WTC11 (cell line): ENCODE measurements around the gene ASMT. TPM values are rescaled to one million over a fixed set of nuclear protein-coding genes. Genes with fewer than 3 reads are reported as not detected.

Experiments
- ATAC-seq: fragments of 200-7000 bp; cut with Tn5 transposase; 2 replicates; pipeline ENCODE4 v1.10.0; 2021; ENCODE audit warnings: mild to moderate bottlenecking, moderate library complexity
- CTCF ChIA-PET: fragments of 300-600 bp; sonication (Branson Sonifier 250); formaldehyde crosslinking; loops from one replicate; lab custom pipeline; 2021; ENCODE audit warnings: antibody characterized with exemption; lab: Charles Lee
- POLR2A ChIA-PET: fragments of 350-600 bp; sonication (Branson Sonifier 250); formaldehyde crosslinking; loops from one replicate; lab custom pipeline; 2021; ENCODE audit warnings: antibody characterized with exemption; lab: Charles Lee
- DNase-seq: peaks from one replicate; pipeline ENCODE4 v3.0.0; 2021; ENCODE audit warnings: low spot score
- H3K27ac Mint-ChIP-seq: 2 replicates; pipeline ENCODE4 v1.8.0; 2021; ENCODE audit warnings: mixed read lengths
- H3K27me3 Mint-ChIP-seq: 2 replicates; pipeline ENCODE4 v1.8.0; 2021; ENCODE audit warnings: low read depth, mild to moderate bottlenecking, moderate library complexity, mixed read lengths
- H3K36me3 Mint-ChIP-seq: 2 replicates; pipeline ENCODE4 v1.8.0; 2021; ENCODE audit warnings: mixed read lengths
- H3K4me1 Mint-ChIP-seq: 2 replicates; pipeline ENCODE4 v1.8.0; 2022; ENCODE audit warnings: mixed read lengths
- H3K4me3 Mint-ChIP-seq: 2 replicates; pipeline ENCODE4 v1.8.0; 2021; ENCODE audit warnings: mild to moderate bottlenecking, moderate library complexity, mixed read lengths
- H3K9me3 Mint-ChIP-seq: 2 replicates; pipeline ENCODE4 v1.8.0; 2021; ENCODE audit warnings: mixed read lengths
- EMX1 ChIP-seq: fragments of 250-450 bp; sonication (Bioruptor Pico); IDR thresholded peaks from 2 replicates; pipeline ENCODE4 v1.8.0; 2021; ENCODE audit warnings: mild to moderate bottlenecking
- FOXK1 ChIP-seq: sonication (generic); formaldehyde crosslinking; IDR thresholded peaks from 2 replicates; pipeline ENCODE4 v1.8.0; 2022; ENCODE audit warnings: mild to moderate bottlenecking, moderate library complexity, missing genetic modification reagents
- GRHL2 ChIP-seq: fragments of 250-450 bp; sonication (Bioruptor Pico); IDR thresholded peaks from 2 replicates; pipeline ENCODE4 v1.8.0; 2022; ENCODE audit warnings: mild to moderate bottlenecking, moderate library complexity; ENCODE audit not compliant: insufficient replicate concordance, severe bottlenecking
- HMGXB4 ChIP-seq: sonication (generic); formaldehyde crosslinking; IDR thresholded peaks from 2 replicates; pipeline ENCODE4 v1.8.1; 2023; ENCODE audit warnings: mild to moderate bottlenecking, moderate library complexity, missing genetic modification reagents
- IRF2 ChIP-seq: sonication (generic); formaldehyde crosslinking; IDR thresholded peaks from 2 replicates; pipeline ENCODE4 v1.8.0; 2022; ENCODE audit warnings: low read depth, missing genetic modification reagents, borderline replicate concordance
- JUN ChIP-seq: sonication (generic); formaldehyde crosslinking; IDR thresholded peaks from 2 replicates; pipeline ENCODE4 v1.8.0; 2023; ENCODE audit warnings: mild to moderate bottlenecking, missing genetic modification reagents
- MXD4 ChIP-seq: fragments of 250-450 bp; sonication (Bioruptor Pico); IDR thresholded peaks from 2 replicates; pipeline ENCODE4 v1.8.0; 2021; ENCODE audit warnings: mild to moderate bottlenecking, moderate library complexity, borderline replicate concordance
- MYBL2 ChIP-seq: sonication (generic); formaldehyde crosslinking; IDR thresholded peaks from 2 replicates; pipeline ENCODE4 v1.8.1; 2023; ENCODE audit warnings: mild to moderate bottlenecking, moderate library complexity, missing genetic modification reagents
- PRDM15 ChIP-seq: sonication (generic); formaldehyde crosslinking; IDR thresholded peaks from 2 replicates; pipeline ENCODE4 v1.8.0; 2022; ENCODE audit warnings: missing genetic modification reagents
- PRRX2 ChIP-seq: fragments of 250-450 bp; sonication (Bioruptor Pico); IDR thresholded peaks from 2 replicates; pipeline ENCODE4 v1.8.0; 2021; ENCODE audit warnings: mild to moderate bottlenecking
- ZNF317 ChIP-seq: sonication (generic); formaldehyde crosslinking; IDR thresholded peaks from 2 replicates; pipeline ENCODE4 v1.8.1; 2023; ENCODE audit warnings: low read depth, mild to moderate bottlenecking, moderate library complexity, missing genetic modification reagents, borderline replicate concordance
- total RNA-seq: library from RNA; stranded (reverse); gene quantifications from 3 replicates; pipeline ENCODE4 v1.2.3, GENCODE V29; 2021
- TF ChIP-seq, protein P1 (sequence below): sonication (generic); formaldehyde crosslinking; IDR thresholded peaks from 2 replicates; pipeline ENCODE4 v1.8.1; 2023; ENCODE audit warnings: mild to moderate bottlenecking, missing genetic modification reagents
- TF ChIP-seq, protein P2 (sequence below): sonication (generic); formaldehyde crosslinking; IDR thresholded peaks from 2 replicates; pipeline ENCODE4 v1.8.1; 2023; ENCODE audit warnings: mild to moderate bottlenecking, missing genetic modification reagents, moderate library complexity
- TF ChIP-seq, protein P3 (sequence below): sonication (generic); formaldehyde crosslinking; IDR thresholded peaks from 2 replicates; pipeline ENCODE4 v1.8.1; 2023; ENCODE audit warnings: mild to moderate bottlenecking, missing genetic modification reagents, borderline replicate concordance
- TF ChIP-seq, protein P4 (sequence below): fragments of 250-450 bp; sonication (Bioruptor Pico); IDR thresholded peaks from 2 replicates; pipeline ENCODE4 v1.8.0; 2021; ENCODE audit warnings: mild to moderate bottlenecking
- TF ChIP-seq, protein P5 (sequence below): sonication (generic); formaldehyde crosslinking; IDR thresholded peaks from 2 replicates; pipeline ENCODE4 v1.8.1; 2022; ENCODE audit warnings: low read depth, missing genetic modification reagents, borderline replicate concordance
- TF ChIP-seq, protein P6 (sequence below): sonication (generic); formaldehyde crosslinking; IDR thresholded peaks from 2 replicates; pipeline ENCODE4 v1.8.0; 2022; ENCODE audit warnings: mild to moderate bottlenecking, missing genetic modification reagents

ASMT gene
- total RNA-seq, 1 experiment from 2014 or later, result 0.33 TPM

DNA sequence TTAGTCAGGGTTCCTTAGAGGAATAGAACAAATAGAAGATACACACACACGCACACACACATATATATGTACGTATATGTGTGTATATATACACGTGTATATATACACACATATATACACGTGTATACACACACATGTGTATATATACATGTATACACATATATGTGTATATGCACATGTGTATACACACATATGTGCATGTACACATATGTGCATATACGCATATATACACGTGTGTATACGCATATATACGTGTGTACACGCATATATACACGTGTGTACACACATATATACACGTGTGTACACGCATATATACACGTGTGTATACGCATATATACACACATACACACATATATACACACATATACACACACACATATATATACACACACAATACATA is 41.5 kb downstream of the ASMT start:
- DNase-seq, result no peak
- H3K9me3 Mint-ChIP-seq, result peaks cover 23% of the 10 kb centered on the region
- no peak overlapping the region for H3K27ac Mint-ChIP-seq
- ChIA-PET POLR2A (no interaction called here), CTCF (no interaction called here)
- H3K36me3 Mint-ChIP-seq, result peaks cover 3% of the 10 kb centered on the region
- no peak overlapping the region for H3K4me3 Mint-ChIP-seq
- H3K4me1 Mint-ChIP-seq, result peaks cover 28% of the 10 kb centered on the region
- no peaks in the 10 kb centered on the region for H3K27me3 Mint-ChIP-seq
- no peak for ATAC-seq
- TF ChIP-seq EMX1 (no peak), HMGXB4 (CRISPR knock-in tag) (no peak), MYBL2 (CRISPR knock-in tag) (no peak), IRF2 (CRISPR knock-in tag) (no peak), FOXK1 (CRISPR knock-in tag) (no peak), JUN (CRISPR knock-in tag) (no peak), PRRX2 (CRISPR knock-in tag) (no peak), GRHL2 (CRISPR knock-in tag) (no peak), ZNF317 (CRISPR knock-in tag) (no peak), PRDM15 (CRISPR knock-in tag) (no peak), MXD4 (CRISPR knock-in tag) (no peak)
- TF ChIP-seq, protein P1, sequence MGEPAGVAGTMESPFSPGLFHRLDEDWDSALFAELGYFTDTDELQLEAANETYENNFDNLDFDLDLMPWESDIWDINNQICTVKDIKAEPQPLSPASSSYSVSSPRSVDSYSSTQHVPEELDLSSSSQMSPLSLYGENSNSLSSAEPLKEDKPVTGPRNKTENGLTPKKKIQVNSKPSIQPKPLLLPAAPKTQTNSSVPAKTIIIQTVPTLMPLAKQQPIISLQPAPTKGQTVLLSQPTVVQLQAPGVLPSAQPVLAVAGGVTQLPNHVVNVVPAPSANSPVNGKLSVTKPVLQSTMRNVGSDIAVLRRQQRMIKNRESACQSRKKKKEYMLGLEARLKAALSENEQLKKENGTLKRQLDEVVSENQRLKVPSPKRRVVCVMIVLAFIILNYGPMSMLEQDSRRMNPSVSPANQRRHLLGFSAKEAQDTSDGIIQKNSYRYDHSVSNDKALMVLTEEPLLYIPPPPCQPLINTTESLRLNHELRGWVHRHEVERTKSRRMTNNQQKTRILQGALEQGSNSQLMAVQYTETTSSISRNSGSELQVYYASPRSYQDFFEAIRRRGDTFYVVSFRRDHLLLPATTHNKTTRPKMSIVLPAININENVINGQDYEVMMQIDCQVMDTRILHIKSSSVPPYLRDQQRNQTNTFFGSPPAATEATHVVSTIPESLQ (CRISPR knock-in tag), result no peak
- TF ChIP-seq, protein P2, sequence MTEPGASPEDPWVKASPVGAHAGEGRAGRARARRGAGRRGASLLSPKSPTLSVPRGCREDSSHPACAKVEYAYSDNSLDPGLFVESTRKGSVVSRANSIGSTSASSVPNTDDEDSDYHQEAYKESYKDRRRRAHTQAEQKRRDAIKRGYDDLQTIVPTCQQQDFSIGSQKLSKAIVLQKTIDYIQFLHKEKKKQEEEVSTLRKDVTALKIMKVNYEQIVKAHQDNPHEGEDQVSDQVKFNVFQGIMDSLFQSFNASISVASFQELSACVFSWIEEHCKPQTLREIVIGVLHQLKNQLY (CRISPR knock-in tag), result no peak
- TF ChIP-seq, protein P3, sequence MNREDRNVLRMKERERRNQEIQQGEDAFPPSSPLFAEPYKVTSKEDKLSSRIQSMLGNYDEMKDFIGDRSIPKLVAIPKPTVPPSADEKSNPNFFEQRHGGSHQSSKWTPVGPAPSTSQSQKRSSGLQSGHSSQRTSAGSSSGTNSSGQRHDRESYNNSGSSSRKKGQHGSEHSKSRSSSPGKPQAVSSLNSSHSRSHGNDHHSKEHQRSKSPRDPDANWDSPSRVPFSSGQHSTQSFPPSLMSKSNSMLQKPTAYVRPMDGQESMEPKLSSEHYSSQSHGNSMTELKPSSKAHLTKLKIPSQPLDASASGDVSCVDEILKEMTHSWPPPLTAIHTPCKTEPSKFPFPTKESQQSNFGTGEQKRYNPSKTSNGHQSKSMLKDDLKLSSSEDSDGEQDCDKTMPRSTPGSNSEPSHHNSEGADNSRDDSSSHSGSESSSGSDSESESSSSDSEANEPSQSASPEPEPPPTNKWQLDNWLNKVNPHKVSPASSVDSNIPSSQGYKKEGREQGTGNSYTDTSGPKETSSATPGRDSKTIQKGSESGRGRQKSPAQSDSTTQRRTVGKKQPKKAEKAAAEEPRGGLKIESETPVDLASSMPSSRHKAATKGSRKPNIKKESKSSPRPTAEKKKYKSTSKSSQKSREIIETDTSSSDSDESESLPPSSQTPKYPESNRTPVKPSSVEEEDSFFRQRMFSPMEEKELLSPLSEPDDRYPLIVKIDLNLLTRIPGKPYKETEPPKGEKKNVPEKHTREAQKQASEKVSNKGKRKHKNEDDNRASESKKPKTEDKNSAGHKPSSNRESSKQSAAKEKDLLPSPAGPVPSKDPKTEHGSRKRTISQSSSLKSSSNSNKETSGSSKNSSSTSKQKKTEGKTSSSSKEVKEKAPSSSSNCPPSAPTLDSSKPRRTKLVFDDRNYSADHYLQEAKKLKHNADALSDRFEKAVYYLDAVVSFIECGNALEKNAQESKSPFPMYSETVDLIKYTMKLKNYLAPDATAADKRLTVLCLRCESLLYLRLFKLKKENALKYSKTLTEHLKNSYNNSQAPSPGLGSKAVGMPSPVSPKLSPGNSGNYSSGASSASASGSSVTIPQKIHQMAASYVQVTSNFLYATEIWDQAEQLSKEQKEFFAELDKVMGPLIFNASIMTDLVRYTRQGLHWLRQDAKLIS, result no peak
- TF ChIP-seq, protein P4, sequence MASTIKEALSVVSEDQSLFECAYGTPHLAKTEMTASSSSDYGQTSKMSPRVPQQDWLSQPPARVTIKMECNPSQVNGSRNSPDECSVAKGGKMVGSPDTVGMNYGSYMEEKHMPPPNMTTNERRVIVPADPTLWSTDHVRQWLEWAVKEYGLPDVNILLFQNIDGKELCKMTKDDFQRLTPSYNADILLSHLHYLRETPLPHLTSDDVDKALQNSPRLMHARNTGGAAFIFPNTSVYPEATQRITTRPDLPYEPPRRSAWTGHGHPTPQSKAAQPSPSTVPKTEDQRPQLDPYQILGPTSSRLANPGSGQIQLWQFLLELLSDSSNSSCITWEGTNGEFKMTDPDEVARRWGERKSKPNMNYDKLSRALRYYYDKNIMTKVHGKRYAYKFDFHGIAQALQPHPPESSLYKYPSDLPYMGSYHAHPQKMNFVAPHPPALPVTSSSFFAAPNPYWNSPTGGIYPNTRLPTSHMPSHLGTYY (CRISPR knock-in tag), result no peak
- TF ChIP-seq, protein P5, sequence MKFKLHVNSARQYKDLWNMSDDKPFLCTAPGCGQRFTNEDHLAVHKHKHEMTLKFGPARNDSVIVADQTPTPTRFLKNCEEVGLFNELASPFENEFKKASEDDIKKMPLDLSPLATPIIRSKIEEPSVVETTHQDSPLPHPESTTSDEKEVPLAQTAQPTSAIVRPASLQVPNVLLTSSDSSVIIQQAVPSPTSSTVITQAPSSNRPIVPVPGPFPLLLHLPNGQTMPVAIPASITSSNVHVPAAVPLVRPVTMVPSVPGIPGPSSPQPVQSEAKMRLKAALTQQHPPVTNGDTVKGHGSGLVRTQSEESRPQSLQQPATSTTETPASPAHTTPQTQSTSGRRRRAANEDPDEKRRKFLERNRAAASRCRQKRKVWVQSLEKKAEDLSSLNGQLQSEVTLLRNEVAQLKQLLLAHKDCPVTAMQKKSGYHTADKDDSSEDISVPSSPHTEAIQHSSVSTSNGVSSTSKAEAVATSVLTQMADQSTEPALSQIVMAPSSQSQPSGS (CRISPR knock-in tag), result no peak
- TF ChIP-seq, protein P6, sequence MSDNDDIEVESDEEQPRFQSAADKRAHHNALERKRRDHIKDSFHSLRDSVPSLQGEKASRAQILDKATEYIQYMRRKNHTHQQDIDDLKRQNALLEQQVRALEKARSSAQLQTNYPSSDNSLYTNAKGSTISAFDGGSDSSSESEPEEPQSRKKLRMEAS (CRISPR knock-in tag), result no peak
